ENCODE measurements around the gene SERPINA5.

Gene SERPINA5

GRCh38 chr14:94572637-94573303, 8.5 kb upstream of the SERPINA5 start:
- no peak for TF ChIP-seq NFIC (IDR thresholded peaks at IDR 0.05)
- TF ChIP-seq CREB1 (IDR thresholded peaks at IDR 0.05; ENCODE audit: low read depth): no peak
- TF ChIP-seq CEBPB (IDR thresholded peaks at IDR 0.05): no peak
- TF ChIP-seq, protein P1, sequence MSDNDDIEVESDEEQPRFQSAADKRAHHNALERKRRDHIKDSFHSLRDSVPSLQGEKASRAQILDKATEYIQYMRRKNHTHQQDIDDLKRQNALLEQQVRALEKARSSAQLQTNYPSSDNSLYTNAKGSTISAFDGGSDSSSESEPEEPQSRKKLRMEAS (IDR thresholded peaks at IDR 0.05): no peak
- TF ChIP-seq TAF1 (IDR thresholded peaks at IDR 0.05; ENCODE audit: low read depth): no peak
- TF ChIP-seq EP300 (IDR thresholded peaks at IDR 0.05; ENCODE audit: borderline replicate concordance): no peak
- no peak for TF ChIP-seq REST (IDR thresholded peaks at IDR 0.05; ENCODE audit: low read depth)
- TF ChIP-seq RAD21 (IDR thresholded peaks at IDR 0.05; ENCODE audit: low read depth): no peak
- TF ChIP-seq TEAD4 (IDR thresholded peaks at IDR 0.05): no peak
- no peak for TF ChIP-seq YY1 (IDR thresholded peaks at IDR 0.05; ENCODE audit: low read depth)
- TF ChIP-seq FOXM1 (IDR thresholded peaks at IDR 0.05; ENCODE audit: borderline replicate concordance, low read depth): no peak
- TF ChIP-seq ZBTB7A (IDR thresholded peaks at IDR 0.05; ENCODE audit: low read depth): no peak
- no peak for TF ChIP-seq TCF12 (IDR thresholded peaks at IDR 0.05; ENCODE audit: low read depth)
- TF ChIP-seq USF1 (IDR thresholded peaks at IDR 0.05): no peak
- no peak for TF ChIP-seq EGR1 (IDR thresholded peaks at IDR 0.05)

DNA sequence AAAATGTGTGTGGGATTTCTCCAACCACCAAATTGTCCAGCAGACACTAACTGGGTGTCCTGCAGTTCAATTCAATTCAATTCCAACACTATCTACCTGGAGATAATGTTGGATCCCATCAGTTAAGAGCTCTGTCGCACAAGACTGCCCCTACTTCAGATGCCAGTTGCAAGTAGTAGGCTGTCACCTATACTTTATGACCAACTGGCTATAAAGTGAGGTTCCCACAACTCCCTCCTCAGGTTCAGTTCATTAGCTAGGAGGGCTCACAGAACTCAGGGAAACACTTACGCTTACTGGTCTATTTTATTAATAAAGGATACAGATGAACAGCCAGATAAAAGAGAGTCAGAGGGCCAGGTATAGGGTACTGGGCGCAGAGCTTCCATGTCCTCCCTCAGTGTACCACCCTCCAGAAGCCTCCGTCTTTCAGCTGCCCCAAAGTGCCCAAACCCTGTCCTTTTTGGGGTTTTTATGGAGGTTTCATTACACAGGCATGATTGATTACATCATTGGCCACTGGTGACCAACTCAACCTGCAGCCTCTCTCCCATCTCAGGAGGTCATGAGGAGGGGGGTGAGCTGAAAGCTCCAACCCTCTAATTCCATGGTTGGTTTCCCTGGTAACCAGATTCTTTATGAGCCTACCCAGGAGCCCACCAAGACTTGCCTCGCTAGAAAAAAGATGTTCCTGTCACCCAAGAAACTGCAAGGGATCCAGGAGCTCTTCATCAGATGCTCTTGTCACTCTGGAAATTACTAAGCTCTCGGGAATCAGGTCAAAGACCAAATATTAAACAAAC, 7.5 kb upstream of the SERPINA5 start:
- TF ChIP-seq EGR1 (IDR thresholded peaks at IDR 0.05) (no peak), RAD21 (IDR thresholded peaks at IDR 0.05; ENCODE audit: low read depth) (no peak), EP300 (IDR thresholded peaks at IDR 0.05; ENCODE audit: borderline replicate concordance) (no peak), REST (IDR thresholded peaks at IDR 0.05; ENCODE audit: low read depth) (no peak), TEAD4 (IDR thresholded peaks at IDR 0.05) (no peak), FOXM1 (IDR thresholded peaks at IDR 0.05; ENCODE audit: borderline replicate concordance, low read depth) (no peak), YY1 (IDR thresholded peaks at IDR 0.05; ENCODE audit: low read depth) (no peak), TAF1 (IDR thresholded peaks at IDR 0.05; ENCODE audit: low read depth) (no peak), CEBPB (IDR thresholded peaks at IDR 0.05) (no peak), NFIC (IDR thresholded peaks at IDR 0.05) (no peak), TCF12 (IDR thresholded peaks at IDR 0.05; ENCODE audit: low read depth) (no peak), CREB1 (IDR thresholded peaks at IDR 0.05; ENCODE audit: low read depth) (no peak), ZBTB7A (IDR thresholded peaks at IDR 0.05; ENCODE audit: low read depth) (no peak), USF1 (IDR thresholded peaks at IDR 0.05) (no peak)
- TF ChIP-seq, protein P1 (IDR thresholded peaks at IDR 0.05): no peak

DNA sequence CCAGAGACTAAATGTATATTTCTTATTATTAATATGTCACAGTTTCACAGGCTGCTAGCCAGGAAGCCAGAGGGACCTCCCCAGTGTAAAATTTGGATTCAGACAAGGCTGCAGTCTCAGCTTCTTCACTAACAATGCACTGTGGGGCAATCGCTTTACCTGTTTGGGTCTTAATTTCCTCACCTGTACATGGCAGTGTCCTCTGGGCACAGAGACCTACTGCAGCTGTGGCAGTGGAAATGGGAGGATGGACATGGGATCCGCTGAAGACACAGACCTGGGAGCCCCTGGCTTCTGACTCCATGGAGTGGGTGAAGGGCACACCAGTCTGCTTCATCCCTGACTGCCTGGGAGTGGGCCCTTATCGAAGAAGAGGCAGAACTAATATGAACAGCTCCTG, 6.9 kb upstream of the SERPINA5 start:
- no peak for TF ChIP-seq YY1 (IDR thresholded peaks at IDR 0.05; ENCODE audit: low read depth)
- TF ChIP-seq EP300 (IDR thresholded peaks at IDR 0.05; ENCODE audit: borderline replicate concordance): no peak
- no peak for TF ChIP-seq ZBTB7A (IDR thresholded peaks at IDR 0.05; ENCODE audit: low read depth)

GRCh38 chr14:94575730-94576585, 5.3 kb upstream of the SERPINA5 start:
- TF ChIP-seq CREB1 (IDR thresholded peaks at IDR 0.05; ENCODE audit: low read depth) (no peak), TAF1 (IDR thresholded peaks at IDR 0.05; ENCODE audit: low read depth) (no peak), ZBTB7A (IDR thresholded peaks at IDR 0.05; ENCODE audit: low read depth) (no peak), RAD21 (IDR thresholded peaks at IDR 0.05; ENCODE audit: low read depth) (no peak), FOXM1 (IDR thresholded peaks at IDR 0.05; ENCODE audit: borderline replicate concordance, low read depth) (no peak), YY1 (IDR thresholded peaks at IDR 0.05; ENCODE audit: low read depth) (no peak), NFIC (IDR thresholded peaks at IDR 0.05) (no peak), USF1 (IDR thresholded peaks at IDR 0.05) (no peak), TCF12 (IDR thresholded peaks at IDR 0.05; ENCODE audit: low read depth) (no peak), REST (IDR thresholded peaks at IDR 0.05; ENCODE audit: low read depth) (no peak), CEBPB (IDR thresholded peaks at IDR 0.05) (no peak), EP300 (IDR thresholded peaks at IDR 0.05; ENCODE audit: borderline replicate concordance) (no peak), TEAD4 (IDR thresholded peaks at IDR 0.05) (no peak)
- TF ChIP-seq, protein P1 (IDR thresholded peaks at IDR 0.05): no peak

Measured in Ishikawa (cell line).